ENCODE data around the gene KRT23.

DNA sequence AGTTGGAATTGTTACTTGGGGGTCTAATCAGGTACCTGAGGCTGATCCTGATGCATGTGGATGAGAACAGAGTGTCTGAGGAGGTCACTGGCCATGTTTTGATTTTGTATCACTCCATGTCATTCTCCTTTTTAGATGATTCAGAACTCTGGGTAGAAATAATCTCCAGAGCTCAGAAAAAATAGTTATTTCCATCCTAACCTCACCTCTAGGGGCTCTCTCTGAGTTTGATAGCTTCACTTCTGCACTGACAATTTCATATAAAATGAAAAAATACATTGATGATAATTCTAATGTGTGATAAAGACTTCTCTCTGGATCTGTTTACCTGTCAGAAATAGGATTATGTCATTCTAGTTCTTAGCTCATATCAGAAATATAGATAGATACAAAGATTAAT lies 64.2 kb downstream of the KRT23 start:
- TF ChIP-seq, protein P1, sequence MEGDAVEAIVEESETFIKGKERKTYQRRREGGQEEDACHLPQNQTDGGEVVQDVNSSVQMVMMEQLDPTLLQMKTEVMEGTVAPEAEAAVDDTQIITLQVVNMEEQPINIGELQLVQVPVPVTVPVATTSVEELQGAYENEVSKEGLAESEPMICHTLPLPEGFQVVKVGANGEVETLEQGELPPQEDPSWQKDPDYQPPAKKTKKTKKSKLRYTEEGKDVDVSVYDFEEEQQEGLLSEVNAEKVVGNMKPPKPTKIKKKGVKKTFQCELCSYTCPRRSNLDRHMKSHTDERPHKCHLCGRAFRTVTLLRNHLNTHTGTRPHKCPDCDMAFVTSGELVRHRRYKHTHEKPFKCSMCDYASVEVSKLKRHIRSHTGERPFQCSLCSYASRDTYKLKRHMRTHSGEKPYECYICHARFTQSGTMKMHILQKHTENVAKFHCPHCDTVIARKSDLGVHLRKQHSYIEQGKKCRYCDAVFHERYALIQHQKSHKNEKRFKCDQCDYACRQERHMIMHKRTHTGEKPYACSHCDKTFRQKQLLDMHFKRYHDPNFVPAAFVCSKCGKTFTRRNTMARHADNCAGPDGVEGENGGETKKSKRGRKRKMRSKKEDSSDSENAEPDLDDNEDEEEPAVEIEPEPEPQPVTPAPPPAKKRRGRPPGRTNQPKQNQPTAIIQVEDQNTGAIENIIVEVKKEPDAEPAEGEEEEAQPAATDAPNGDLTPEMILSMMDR (IDR thresholded peaks at IDR 0.05) = no peak
- TF ChIP-seq POLR2A (IDR thresholded peaks at IDR 0.05) = no peak
- no peak for TF ChIP-seq EP300 (IDR thresholded peaks at IDR 0.05)
